Cardiac septum (tissue), 1 donor: Measurements from ENCODE around the gene CLCN6. TPM values are rescaled to one million over a fixed set of nuclear protein-coding genes. Genes with fewer than 3 reads are reported as not detected.

ENCODE experiments used
- DNase-seq: peaks from one replicate; pipeline ENCODE4 v3.0.0-alpha.2; 2020; ENCODE audit warnings: low spot score
- intact Hi-C: fragments of 100-400 bp; cut with DNase I; formaldehyde crosslinking; loops from one replicate; pipeline ENCODE4 v1.14.0; 2022
- total RNA-seq: library from RNA; stranded (reverse); fragmentation: NEBNext Ultra II Directional; extraction: Animal tissue kit (Norgen Biotek cat#: 25700); gene quantifications from one replicate; pipeline ENCODE4 v1.2.1, GENCODE V29; 2021
- donor health status: DM: no; HTN: no; CAD: no.

Gene CLCN6
- total RNA-seq, 1 donor from 2014 or later = 26.3 TPM

GRCh38 chr1:11806307-11806936, 431 bp downstream of the CLCN6 start:
- intact Hi-C loops = loop anchor here (1.0 kb wide), 1 partner anchor 16 kb away; no protein-coding TSS in a partner anchor
- DNase-seq = peak; percentile 44

- intact Hi-C loops = no loop called here
- peak; percentile 5 for DNase-seq
These were observed 1.1 kb downstream of the CLCN6 start for GRCh38 chr1:11807133-11807532.

DNA sequence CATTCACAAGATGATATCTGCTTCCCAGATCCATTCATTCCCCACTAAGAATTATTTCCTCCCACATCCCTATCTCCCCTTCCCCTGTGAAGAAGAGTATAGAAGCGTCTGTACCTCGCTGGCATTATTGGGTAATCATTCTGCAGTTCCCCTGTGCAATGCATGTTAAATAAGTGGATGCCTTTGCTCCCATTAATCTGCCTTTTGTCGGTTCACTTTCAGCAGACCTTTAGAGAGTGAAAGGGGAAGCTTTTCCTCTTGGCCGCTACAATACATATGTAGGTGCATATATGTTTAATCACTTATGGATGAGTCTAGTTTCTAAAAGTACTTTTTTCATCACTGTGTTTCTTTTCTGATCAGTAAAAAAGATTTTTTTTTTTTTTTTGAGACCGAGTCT, 7.0 kb downstream of the CLCN6 start:
- intact Hi-C loops = loop anchor here (5.0 kb wide), 1 partner anchor 36 kb away; no protein-coding TSS in a partner anchor

GRCh38 chr1:11817192-11817591, 11.2 kb downstream of the CLCN6 start:
- intact Hi-C loops = no loop called here
- DNase-seq = no peak

More for the DNA sequence above, 7.0 kb downstream of the CLCN6 start:
- no peak for DNase-seq

GRCh38 chr1:11822091-11822490, 16.1 kb downstream of the CLCN6 start:
- DNase-seq = no peak
- intact Hi-C loops = no loop called here

DNA sequence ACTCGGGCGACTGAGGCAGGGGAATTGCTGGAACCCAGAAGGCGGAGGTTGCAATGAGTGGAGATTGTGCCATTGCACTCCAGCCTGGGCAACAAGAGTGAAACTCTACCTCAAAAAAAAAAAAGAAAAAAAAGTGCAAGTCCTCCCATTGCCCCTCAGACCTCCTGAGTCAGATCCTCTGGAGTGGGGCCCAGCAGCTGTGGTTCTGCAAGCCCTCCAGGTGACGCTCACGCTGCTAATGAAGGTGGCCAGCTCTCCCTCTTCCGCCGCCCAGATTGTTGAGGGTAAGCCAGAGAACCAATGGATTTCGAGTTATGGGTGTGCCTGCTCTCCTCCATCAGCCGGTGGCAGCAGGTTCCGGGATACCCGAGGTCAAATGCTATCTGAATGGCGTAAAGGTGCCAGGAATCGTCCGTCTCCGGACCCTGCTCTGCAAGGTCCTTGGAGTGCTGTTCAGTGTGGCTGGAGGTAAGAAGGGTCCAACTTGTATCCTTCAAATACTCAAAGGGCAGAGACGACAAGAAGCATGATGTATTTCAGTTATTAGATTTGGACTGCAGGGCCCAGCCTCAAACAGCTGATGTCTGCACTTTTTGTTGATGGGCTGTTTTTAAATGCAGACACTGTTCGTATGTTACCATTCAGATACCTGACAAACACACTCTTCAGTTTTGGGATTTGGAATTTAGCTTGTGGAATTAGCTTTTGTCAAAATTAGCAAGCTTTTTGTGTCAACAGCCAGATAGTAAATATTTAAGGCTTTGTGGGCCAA, 17.6 kb downstream of the CLCN6 start:
- no peak for DNase-seq
- intact Hi-C loops = no loop called here

GRCh38 chr1:11825131-11825530, 19.1 kb downstream of the CLCN6 start:
- intact Hi-C loops = no loop called here
- DNase-seq = no peak

- intact Hi-C loops = no loop called here
- DNase-seq = no peak
These were observed 21.0 kb downstream of the CLCN6 start for GRCh38 chr1:11826946-11827345.

- intact Hi-C loops = no loop called here
- no peak for DNase-seq
These were observed 22.5 kb downstream of the CLCN6 start for GRCh38 chr1:11828511-11828910.

GRCh38 chr1:11831945-11832725, 26.1 kb downstream of the CLCN6 start:
- no peak for DNase-seq
- intact Hi-C loops = no loop called here

- DNase-seq = no peak
- intact Hi-C loops = no loop called here
These were observed 27.5 kb downstream of the CLCN6 start for GRCh38 chr1:11833497-11833896.

- intact Hi-C loops = no loop called here
- no peak for DNase-seq
These were observed 27.9 kb downstream of the CLCN6 start for GRCh38 chr1:11833900-11834299.

- intact Hi-C loops = loop anchor here (5.0 kb wide), 2 partner anchors 132 to 197 kb away; no protein-coding TSS in a partner anchor
- DNase-seq = no peak
These were observed 29.6 kb downstream of the CLCN6 start for GRCh38 chr1:11835441-11836225.

DNA sequence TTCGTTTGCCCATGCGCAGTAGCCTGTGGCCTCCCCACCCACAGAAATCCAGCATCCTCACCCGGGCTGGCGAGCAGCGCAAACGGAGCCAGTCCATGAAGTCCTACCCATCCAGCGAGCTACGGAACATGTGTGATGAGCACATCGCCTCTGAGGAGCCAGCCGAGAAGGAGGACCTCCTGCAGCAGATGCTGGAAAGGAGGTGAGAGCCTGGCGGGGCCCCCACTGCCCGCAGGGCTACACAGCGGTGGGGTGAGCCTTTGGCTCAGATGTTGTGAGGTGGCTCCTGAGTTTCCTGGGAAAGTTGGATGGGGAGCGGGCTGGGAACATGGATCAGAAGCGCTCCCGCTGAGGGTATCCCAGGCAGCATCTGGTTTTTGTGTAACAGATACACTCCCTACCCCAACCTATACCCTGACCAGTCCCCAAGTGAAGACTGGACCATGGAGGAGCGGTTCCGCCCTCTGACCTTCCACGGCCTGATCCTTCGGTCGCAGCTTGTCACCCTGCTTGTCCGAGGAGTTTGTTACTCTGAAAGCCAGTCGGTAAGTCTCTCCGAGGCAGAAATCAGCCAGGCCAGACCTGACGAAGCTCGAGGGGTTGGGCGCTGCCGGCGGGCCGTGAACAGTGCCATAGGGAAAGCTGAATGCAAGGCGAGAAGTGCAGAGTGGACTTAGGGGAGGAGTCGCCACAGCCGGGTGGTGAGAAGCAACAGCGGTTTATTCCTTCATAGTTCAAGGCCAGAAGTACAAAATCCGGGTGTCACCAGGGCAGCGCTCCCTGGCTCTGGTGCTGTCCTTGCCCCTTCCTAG, 31.2 kb downstream of the CLCN6 start:
- intact Hi-C loops = loop anchor here (5.0 kb wide), 2 partner anchors 130 to 195 kb away; no protein-coding TSS in a partner anchor
- DNase-seq = no peak

DNA sequence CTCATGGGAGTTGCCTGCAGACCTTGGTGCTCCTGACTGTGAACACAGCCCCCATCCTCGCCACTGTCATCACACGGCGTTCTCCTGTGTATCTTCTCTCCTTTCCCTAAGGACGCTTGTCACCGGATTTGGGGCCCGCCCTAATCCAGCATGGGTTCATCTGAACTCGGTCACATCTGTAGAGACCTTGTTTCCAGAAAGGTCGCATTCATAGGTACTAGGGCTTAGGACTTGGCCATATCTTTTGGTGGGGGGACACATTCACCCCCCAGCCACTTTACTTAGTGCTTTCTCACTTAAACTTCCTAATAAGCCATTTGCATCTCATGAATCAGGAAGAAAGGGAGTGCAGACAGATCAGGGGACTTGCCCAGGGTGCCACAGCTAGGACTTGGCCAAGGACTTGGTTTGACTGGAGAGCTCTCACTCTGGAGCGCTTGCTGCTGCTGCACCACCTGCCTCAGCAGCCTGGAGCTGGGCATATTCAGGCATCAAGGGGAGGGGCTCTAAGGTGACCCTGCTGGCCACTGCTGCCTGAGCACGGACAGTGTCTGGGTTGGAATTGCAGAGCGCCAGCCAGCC, 31.9 kb downstream of the CLCN6 start:
- intact Hi-C loops = loop anchor here (1.0 to 5.0 kb wide), 3 partner anchors 56 to 194 kb away; no protein-coding TSS in a partner anchor
- no peak for DNase-seq

DNA sequence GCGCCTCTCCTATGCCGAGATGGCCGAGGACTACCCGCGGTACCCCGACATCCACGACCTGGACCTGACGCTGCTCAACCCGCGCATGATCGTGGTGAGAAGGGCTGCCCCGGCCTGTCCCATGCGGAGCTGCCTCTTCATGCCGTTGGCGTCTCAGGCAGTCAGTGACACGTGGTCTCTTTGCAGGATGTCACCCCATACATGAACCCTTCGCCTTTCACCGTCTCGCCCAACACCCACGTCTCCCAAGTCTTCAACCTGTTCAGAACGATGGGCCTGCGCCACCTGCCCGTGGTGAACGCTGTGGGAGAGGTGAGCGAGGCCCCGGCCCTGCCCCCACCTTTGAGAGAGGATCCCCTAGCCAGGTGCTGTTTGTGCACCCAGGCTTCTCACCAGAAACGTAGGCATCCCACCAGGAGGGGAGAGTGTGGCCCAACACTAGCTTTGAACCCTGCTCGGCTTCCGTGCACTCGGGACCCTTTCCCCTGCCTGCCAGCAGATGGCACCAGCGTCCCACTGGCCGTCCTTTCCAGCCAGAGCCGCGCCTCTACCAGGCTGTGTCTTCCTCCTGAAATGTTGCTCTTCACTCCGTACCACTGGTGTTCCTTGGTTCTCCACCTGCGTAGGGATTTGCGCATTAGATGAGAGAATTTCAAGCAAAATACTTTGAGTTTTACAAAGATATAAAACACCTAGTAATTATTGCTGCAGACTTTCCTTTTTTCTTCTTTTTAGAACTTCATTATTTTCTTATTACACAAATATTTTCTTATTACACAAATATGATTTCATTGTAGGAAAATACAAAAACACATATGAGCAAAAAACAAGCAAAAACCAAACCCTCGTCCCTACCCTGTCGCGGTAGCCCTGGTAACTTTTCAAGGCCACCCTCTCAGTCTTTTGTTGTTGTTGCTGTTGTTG, 32.6 kb downstream of the CLCN6 start:
- intact Hi-C loops = loop anchor here (1.0 to 5.0 kb wide), 3 partner anchors 56 to 194 kb away; no protein-coding TSS in a partner anchor
- peak; percentile 91 for DNase-seq
